AG04450 (cell line): ENCODE results near the gene YPEL3. TPM values are rescaled to one million over a fixed set of nuclear protein-coding genes. Genes with fewer than 3 reads are reported as not detected.
A peak's percentile ranks its signal among the peaks of the same experiment; 100 is the strongest.

Experiments used
- CTCF ChIA-PET: fragments of 300-600, 350-600 bp; formaldehyde crosslinking; extraction: SDS; loops from one replicate; lab custom pipeline; 2022; ENCODE audit warnings: antibody characterized with exemption, inconsistent platforms; lab: Charles Lee
- POLR2A ChIA-PET: fragments of 350-600 bp; formaldehyde crosslinking; extraction: SDS; loops from one replicate; lab custom pipeline; 2021; ENCODE audit warnings: antibody characterized with exemption, inconsistent platforms; lab: Yijun Ruan, JAX
- DNase-seq: peaks from one replicate; pipeline ENCODE4 v3.0.0-alpha.2; 2011; ENCODE audit warnings: low read depth, low spot score
- H3K27ac ChIP-seq: one replicate; pipeline ENCODE4 v1.5.1; 2012; ENCODE audit warnings: low read depth, low read length, control low read depth
- H3K27me3 ChIP-seq: one replicate; pipeline ENCODE4 v1.6.0; 2012; ENCODE audit warnings: low read length; ENCODE audit not compliant: control insufficient read depth, insufficient read depth
- H3K4me3 ChIP-seq: 2 replicates; pipeline ENCODE4 v1.5.1; 2011; ENCODE audit warnings: mild to moderate bottlenecking, low read depth, low read length, control low read depth
- H3K9me3 ChIP-seq: 2 replicates; pipeline ENCODE4 v1.5.1; 2012; ENCODE audit warnings: low read length; ENCODE audit not compliant: control insufficient read depth, insufficient read depth
- polyA plus RNA-seq: library from polyadenylated mRNA; depleted of rRNA; stranded (reverse); fragments of >200 nt; gene quantifications from 2 replicates; pipeline ENCODE4 v1.2.3, GENCODE V29; 2011
- TF ChIP-seq, protein P1 (sequence below): IDR thresholded peaks from 2 replicates; pipeline ENCODE4 v1.5.1; 2011; ENCODE audit warnings: low read depth, low read length, control low read depth, inconsistent platforms

YPEL3 gene
- polyA plus RNA-seq, 1 experiment = 15.6 TPM

DNA sequence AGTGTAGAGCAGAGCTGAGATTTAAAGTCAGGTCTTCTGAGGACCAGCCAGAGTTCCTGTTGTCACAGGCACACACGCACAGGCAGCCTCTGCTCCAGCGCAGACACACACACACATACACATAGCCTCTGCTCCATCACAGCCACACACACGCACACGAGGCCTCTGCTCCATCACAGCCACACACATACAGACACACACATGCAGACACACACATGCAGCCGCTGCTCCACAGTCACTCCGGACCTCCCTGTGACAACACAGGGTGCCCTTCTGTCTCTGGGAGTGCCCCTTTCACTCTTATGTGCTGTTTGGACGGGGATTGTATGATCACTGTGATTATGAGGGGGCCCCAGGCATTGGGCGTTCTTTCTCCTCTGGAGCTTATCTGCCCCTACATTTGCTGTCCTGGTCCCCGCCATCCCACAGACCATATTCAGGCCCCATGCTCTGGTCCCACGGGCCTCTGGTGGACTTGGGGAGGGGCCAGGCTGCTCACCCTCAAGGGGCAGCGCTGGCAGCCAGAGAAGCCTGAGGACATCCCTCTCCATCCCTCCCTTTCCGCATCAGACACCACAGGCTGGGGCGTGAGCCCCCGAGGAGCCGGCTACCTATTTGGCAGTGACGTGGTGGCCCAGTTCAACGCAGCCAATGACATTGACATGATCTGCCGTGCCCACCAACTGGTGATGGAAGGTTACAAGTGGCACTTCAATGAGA lies 11.8 kb downstream of the YPEL3 start:
- POLR2A ChIA-PET = interaction anchor here (0.7 to 0.9 kb wide), 2 partner anchors 19 to 318 kb away, joined by 3 read pairs; partner anchors contain the start of gene ALDOA
- Histone ChIP-seq H3K4me3 (no peak overlapping the region), H3K9me3 (no peaks in the 10 kb centered on the region; the same call in 1 of the 2 replicates), H3K27ac (no peak overlapping the region), H3K27me3 (no peaks in the 10 kb centered on the region)
- TF ChIP-seq, protein P1, sequence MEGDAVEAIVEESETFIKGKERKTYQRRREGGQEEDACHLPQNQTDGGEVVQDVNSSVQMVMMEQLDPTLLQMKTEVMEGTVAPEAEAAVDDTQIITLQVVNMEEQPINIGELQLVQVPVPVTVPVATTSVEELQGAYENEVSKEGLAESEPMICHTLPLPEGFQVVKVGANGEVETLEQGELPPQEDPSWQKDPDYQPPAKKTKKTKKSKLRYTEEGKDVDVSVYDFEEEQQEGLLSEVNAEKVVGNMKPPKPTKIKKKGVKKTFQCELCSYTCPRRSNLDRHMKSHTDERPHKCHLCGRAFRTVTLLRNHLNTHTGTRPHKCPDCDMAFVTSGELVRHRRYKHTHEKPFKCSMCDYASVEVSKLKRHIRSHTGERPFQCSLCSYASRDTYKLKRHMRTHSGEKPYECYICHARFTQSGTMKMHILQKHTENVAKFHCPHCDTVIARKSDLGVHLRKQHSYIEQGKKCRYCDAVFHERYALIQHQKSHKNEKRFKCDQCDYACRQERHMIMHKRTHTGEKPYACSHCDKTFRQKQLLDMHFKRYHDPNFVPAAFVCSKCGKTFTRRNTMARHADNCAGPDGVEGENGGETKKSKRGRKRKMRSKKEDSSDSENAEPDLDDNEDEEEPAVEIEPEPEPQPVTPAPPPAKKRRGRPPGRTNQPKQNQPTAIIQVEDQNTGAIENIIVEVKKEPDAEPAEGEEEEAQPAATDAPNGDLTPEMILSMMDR = no peak
- CTCF ChIA-PET = interaction anchor here (1.4 kb wide), 1 partner anchor 8 kb away, joined by 3 read pairs; the partner anchor contains the start of gene TBX6
- DNase-seq = no peak

DNA sequence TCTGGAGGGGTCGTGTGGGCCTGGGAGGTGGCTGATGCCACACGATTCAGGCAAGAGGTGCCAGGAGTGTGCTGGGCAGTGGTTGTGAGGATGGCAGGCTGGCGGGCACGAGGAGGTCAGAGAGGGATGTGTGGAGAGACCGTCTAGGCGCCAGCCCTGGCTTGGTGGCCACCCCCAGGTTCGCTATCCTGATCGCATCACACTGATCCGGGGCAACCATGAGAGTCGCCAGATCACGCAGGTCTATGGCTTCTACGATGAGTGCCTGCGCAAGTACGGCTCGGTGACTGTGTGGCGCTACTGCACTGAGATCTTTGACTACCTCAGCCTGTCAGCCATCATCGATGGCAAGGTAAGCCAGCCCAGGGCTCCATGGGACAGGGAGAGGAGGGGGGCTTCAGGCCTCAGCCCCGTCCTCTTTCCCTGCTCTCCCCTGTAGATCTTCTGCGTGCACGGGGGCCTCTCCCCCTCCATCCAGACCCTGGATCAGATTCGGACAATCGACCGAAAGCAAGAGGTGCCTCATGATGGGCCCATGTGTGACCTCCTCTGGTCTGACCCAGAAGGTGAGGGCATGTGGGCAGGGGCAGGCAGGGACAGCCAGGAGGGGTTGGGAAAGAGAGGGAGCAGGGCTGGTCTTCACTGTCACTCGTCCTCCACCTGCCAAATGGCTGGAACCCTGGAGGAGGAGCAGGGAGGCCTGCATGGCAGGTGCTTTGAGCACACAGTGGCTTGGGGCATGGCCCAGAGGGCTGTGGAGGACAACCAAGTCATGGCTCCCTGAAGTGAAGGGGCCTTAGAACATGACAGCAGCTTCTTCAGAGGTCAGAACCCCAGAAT lies 12.6 kb downstream of the YPEL3 start:
- Histone ChIP-seq H3K9me3 (no peaks in the 10 kb centered on the region; the same call in 1 of the 2 replicates), H3K27me3 (no peaks in the 10 kb centered on the region), H3K27ac (no peak overlapping the region), H3K4me3 (no peak overlapping the region)
- ChIA-PET POLR2A (no interaction called here), CTCF (interaction anchor here (1.4 to 2.6 kb wide), 2 partner anchors 9 kb away, joined by 3 to 8 read pairs; partner anchors contain the start of gene TBX6)
- TF ChIP-seq, protein P1 = no peak
- DNase-seq = no peak

DNA sequence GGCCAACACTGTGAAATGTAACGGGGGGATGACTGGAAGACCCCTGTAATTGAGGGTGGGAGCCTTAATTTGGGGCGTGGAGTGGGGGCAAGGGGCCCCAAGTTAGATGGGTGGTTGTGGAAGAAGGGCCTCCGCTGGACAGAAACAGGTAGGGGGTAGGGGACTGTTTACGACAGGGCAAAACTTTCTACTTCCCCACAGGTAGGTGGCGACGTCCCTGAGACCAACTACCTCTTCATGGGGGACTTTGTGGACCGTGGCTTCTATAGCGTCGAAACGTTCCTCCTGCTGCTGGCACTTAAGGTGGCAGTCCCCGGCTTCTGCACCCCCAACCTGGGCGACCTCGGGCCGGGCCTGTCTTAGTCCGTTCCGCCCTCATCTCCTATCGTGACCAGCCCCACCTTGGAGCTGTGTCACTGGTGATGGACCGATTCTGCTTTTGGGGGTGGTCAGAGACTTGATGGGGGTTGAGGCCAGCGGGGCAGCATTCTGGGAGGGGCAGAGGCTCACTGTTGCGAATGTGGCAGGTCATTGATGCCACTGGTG lies 13.4 kb downstream of the YPEL3 start:
- Histone ChIP-seq H3K27me3 (no peaks in the 10 kb centered on the region), H3K27ac (no peak overlapping the region), H3K9me3 (no peaks in the 10 kb centered on the region; the same call in 1 of the 2 replicates), H3K4me3 (no peak overlapping the region)
- ChIA-PET CTCF (interaction anchor here (0.6 to 2.6 kb wide), 2 partner anchors 10 to 545 kb away, joined by 4 to 8 read pairs; no protein-coding TSS in a partner anchor), POLR2A (no interaction called here)
- no peak for DNase-seq
- TF ChIP-seq, protein P1 = peak; percentile 20; the same call in 1 of the 2 replicates

DNA sequence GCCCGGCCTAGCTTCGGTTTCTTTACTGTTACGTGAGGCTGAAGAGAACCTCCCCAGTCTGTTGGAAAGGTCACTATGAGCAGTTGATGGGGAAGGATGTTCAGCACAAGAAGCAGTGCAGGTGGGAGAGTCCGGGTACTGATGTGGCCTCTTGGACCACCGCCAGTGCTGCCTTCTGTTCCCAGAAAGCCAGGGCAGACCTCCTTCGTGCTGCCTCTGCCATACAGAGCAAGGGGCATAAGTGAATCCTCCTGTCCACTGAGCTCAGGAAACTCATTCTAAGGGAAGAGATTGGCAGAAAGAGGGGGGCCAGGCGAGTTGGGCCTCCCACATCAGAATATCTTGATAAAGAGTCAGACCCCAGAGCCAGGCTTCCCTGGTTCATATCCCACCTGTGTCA lies 16.5 kb downstream of the YPEL3 start:
- ChIA-PET CTCF (interaction anchor here (3.0 kb wide), 1 partner anchor 12 kb away, joined by 12 read pairs; the partner anchor contains the start of gene TBX6), POLR2A (interaction anchor here (0.7 to 4.7 kb wide), 2 partner anchors 14 to 27 kb away, joined by 4 to 24 read pairs; partner anchors contain the start of gene ALDOA)
- H3K4me3 ChIP-seq = no peak overlapping the region
- peaks cover 3% of the 10 kb centered on the region; the same call in 1 of the 2 replicates for H3K9me3 ChIP-seq
- DNase-seq = no peak
- no peaks in the 10 kb centered on the region for H3K27me3 ChIP-seq
- H3K27ac ChIP-seq = no peak overlapping the region
- TF ChIP-seq, protein P1 = no peak
